ENCODE measurements around the gene ABLIM1. TPM values are rescaled to one million over a fixed set of nuclear protein-coding genes. Genes with fewer than 3 reads are reported as not detected.
A peak's percentile ranks its signal among the peaks of the same experiment; 100 is the strongest.

The ABLIM1 gene
- total and polyA plus RNA-seq, 2 of the 13 experiments (the other 11 are each of a cell fraction or from before 2014, with no cell fraction given): 59.4 to 92.7 TPM

GRCh38 chr10:114489521-114490310, 168.4 kb downstream of the ABLIM1 start (continued):
- TF ChIP-seq ZBTB46 (CRISPR knock-in tag; IDR thresholded peaks at IDR 0.05; ENCODE audit: borderline replicate concordance) (no peak), ZNF556 (CRISPR knock-in tag; IDR thresholded peaks at IDR 0.05; ENCODE audit: borderline replicate concordance) (peak; percentile 55; the same call in 1 of the 2 replicates), FOXA1 (IDR thresholded peaks at IDR 0.05) (peak; percentile 12; the same call in 1 of the 2 replicates), FOXA1 (CRISPR knock-in tag; IDR thresholded peaks at IDR 0.05) (peak; percentile 66), KDM5B (CRISPR knock-in tag; IDR thresholded peaks at IDR 0.05; ENCODE audit: borderline replicate concordance) (no peak), ZNF800 (CRISPR knock-in tag; IDR thresholded peaks at IDR 0.05) (0 out of 2 replicates have a peak, but pooled peaks have one; percentile 35), ZSCAN22 (CRISPR knock-in tag; IDR thresholded peaks at IDR 0.05) (no peak), ZNF558 (CRISPR knock-in tag; IDR thresholded peaks at IDR 0.05; ENCODE audit: borderline replicate concordance) (no peak), FOXP4 (CRISPR knock-in tag; IDR thresholded peaks at IDR 0.05) (peak; percentile 89), PBX2 (CRISPR knock-in tag; IDR thresholded peaks at IDR 0.05) (no peak), TCF12 (IDR thresholded peaks at IDR 0.05) (no peak), TCF12 (CRISPR knock-in tag; IDR thresholded peaks at IDR 0.05) (peak; percentile 74; the same call in 1 of the 2 replicates), THYN1 (CRISPR knock-in tag; IDR thresholded peaks at IDR 0.05; ENCODE audit: borderline replicate concordance, low read depth) (no peak), SSRP1 (CRISPR knock-in tag; IDR thresholded peaks at IDR 0.05) (peak; percentile 38; the same call in 1 of the 2 replicates), GFI1 (CRISPR knock-in tag; IDR thresholded peaks at IDR 0.05; ENCODE audit: borderline replicate concordance) (peak; percentile 57), FLYWCH1 (CRISPR knock-in tag; IDR thresholded peaks at IDR 0.05) (no peak), ZNF598 (CRISPR knock-in tag; IDR thresholded peaks at IDR 0.05; ENCODE audit: borderline replicate concordance) (no peak), LRRFIP1 (CRISPR knock-in tag; conservative IDR thresholded peaks at IDR 0.05) (no peak), CCDC6 (CRISPR knock-in tag; IDR thresholded peaks at IDR 0.05) (no peak), ISL2 (CRISPR knock-in tag; IDR thresholded peaks at IDR 0.05) (peak; percentile 92)

Data from HepG2 (cell line).